OCI-LY7 (cell line): ENCODE measurements around the gene SPDYE1. TPM values are rescaled to one million over a fixed set of nuclear protein-coding genes. Genes with fewer than 3 reads are reported as not detected.
"Not testable (repeated sequence)": the region's sequence is repeated elsewhere in the genome, so short reads cannot be mapped to it uniquely, and the experiment has no call there.

Experiments used
- BruUV-seq: library from RNA; stranded (reverse); fragments of 400-500 nt; replicated peaks from 2 replicates; lab custom pipeline; 2021; lab: Mats Ljungman, UMichigan
- CTCF ChIA-PET: fragments of 300-600 bp; sonication (Branson Sonifier 250); formaldehyde crosslinking; loops from one replicate; lab custom pipeline; 2022; ENCODE audit warnings: antibody characterized with exemption; ENCODE audit not compliant: unreplicated experiment; lab: Charles Lee
- POLR2A ChIA-PET: fragments of 300-600 bp; sonication (Branson Sonifier 250); formaldehyde crosslinking; loops from one replicate; lab custom pipeline; 2022; ENCODE audit warnings: antibody characterized with exemption; lab: Charles Lee
- DNase-seq: peaks from one replicate; pipeline ENCODE4 v3.0.0-alpha.2; 2015; ENCODE audit warnings: low spot score
- H2AFZ ChIP-seq: fragments of 200-600 bp; sonication (generic), shearing (Covaris generic); 2 replicates; pipeline ENCODE4 v1.6.1; 2014; ENCODE audit warnings: mild to moderate bottlenecking, antibody characterized with exemption, low read length, moderate library complexity
- H3K27ac ChIP-seq: fragments of 200-600 bp; sonication (generic); 2 replicates; pipeline ENCODE4 v1.5.1; 2014; ENCODE audit warnings: mixed run types, low read depth, mild to moderate bottlenecking, moderate library complexity, low read length, inconsistent platforms; ENCODE audit not compliant: poor library complexity, severe bottlenecking
- H3K36me3 ChIP-seq: fragments of 200-600 bp; sonication (generic); 2 replicates; pipeline ENCODE4 v1.6.1; 2014; ENCODE audit warnings: mild to moderate bottlenecking, antibody characterized with exemption, low read length, moderate library complexity, mixed read lengths; ENCODE audit not compliant: insufficient read depth
- H3K4me1 ChIP-seq: fragments of 200-600 bp; sonication (generic); 2 replicates; pipeline ENCODE4 v1.5.1; 2014; ENCODE audit warnings: mild to moderate bottlenecking, low read length; ENCODE audit not compliant: insufficient read depth, poor library complexity, severe bottlenecking
- H3K4me2 ChIP-seq: fragments of 200-600 bp; sonication (generic); 2 replicates; pipeline ENCODE4 v1.6.1; 2014; ENCODE audit warnings: mild to moderate bottlenecking, low read length
- H3K4me3 ChIP-seq: fragments of 200-600 bp; sonication (generic); 2 replicates; pipeline ENCODE4 v1.5.1; 2014; ENCODE audit warnings: mild to moderate bottlenecking, low read depth, low read length; ENCODE audit not compliant: poor library complexity, severe bottlenecking
- H3K79me2 ChIP-seq: fragments of 200-600 bp; sonication (generic); 2 replicates; pipeline ENCODE4 v1.6.1; 2016; ENCODE audit warnings: low read depth, mild to moderate bottlenecking, low read length, moderate library complexity, mixed read lengths; ENCODE audit not compliant: insufficient read depth
- H3K9me2 ChIP-seq: fragments of 200-600 bp; sonication (generic); 2 replicates; pipeline ENCODE4 v1.6.1; 2016; ENCODE audit warnings: mild to moderate bottlenecking, low read length, mixed read lengths; ENCODE audit not compliant: insufficient read depth
- H3K9me3 ChIP-seq: fragments of 200-600 bp; sonication (generic); 2 replicates; pipeline ENCODE4 v1.6.1; 2014; ENCODE audit warnings: mild to moderate bottlenecking, mixed run types, low read length, mixed read lengths
- H4K20me1 ChIP-seq: fragments of 200-600 bp; sonication (generic); 2 replicates; pipeline ENCODE4 v1.6.1; 2014; ENCODE audit warnings: mild to moderate bottlenecking, antibody characterized with exemption, low read length, moderate library complexity, mixed read lengths; ENCODE audit not compliant: insufficient read depth
- EZH2phosphoT487 ChIP-seq: fragments of 200-600 bp; sonication (generic); IDR thresholded peaks from 2 replicates; pipeline ENCODE4 v1.6.1; 2018; ENCODE audit warnings: low read depth, borderline replicate concordance, mild to moderate bottlenecking, mixed run types, antibody characterized with exemption, low read length, moderate library complexity, mixed read lengths
- intact Hi-C: fragments of 100-400 bp; cut with micrococcal nuclease; formaldehyde crosslinking; loops from one replicate; pipeline ENCODE4 v1.10.0; 2022; ENCODE audit not compliant: unreplicated experiment
- total RNA-seq, 2 experiments: library from RNA; depleted of rRNA in 1 of 2; stranded (reverse); fragments of >200 nt in 1 of 2; shearing (Covaris generic) in 1 of 2; gene quantifications; 2 replicates each; pipeline ENCODE4 v1.2.3, GENCODE V29; 2014 to 2022
- TF ChIP-seq, protein P1 (sequence below): fragments of 200-600 bp; sonication (generic); conservative IDR thresholded peaks from 2 replicates; pipeline ENCODE4 v1.5.1; 2014; ENCODE audit warnings: mild to moderate bottlenecking, antibody characterized with exemption, low read length, moderate library complexity, mixed read lengths

Gene SPDYE1
- total RNA-seq, 2 experiments from 2014 or later, result not detected

DNA sequence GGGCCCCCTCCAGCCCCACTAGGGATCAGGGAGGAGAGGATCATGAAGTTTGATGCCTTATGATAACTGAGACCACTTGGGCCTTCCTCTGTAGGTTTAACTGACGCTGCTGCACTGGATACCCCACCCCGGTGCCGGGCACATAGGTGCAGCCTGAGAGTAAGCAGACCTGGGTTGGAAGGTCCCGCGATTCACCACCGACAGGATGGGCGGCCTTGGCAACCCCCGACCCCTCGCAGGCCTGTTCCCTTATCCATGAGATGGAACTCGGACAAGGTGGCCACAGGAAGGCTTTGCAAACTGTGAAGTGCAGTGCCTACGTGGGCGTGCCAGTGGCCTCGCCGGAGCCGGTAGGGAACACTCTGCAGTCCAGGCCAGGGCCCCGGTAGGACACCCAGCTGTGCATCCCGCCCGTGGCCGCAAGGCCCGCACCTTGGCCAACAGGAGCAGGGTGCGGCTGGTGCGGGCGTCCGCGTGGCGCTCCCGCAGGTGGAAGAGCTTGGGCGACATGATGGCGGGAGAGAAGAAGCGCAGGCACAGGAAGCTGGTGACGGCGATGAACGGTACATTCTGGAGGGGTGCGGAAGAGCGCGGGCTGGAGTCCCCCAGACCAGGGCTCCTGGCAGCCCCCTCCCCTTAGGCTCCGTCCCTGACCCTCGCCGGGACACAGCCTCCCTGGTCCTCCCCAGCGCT lies 42.2 kb downstream of the SPDYE1 start:
- H3K36me3 ChIP-seq, H4K20me1 ChIP-seq, H2AFZ ChIP-seq, H3K79me2 ChIP-seq, H3K9me3 ChIP-seq, POLR2A ChIA-PET, CTCF ChIA-PET, intact Hi-C loops, H3K9me2 ChIP-seq, BruUV-seq, DNase-seq: not testable (repeated sequence)
- H3K4me1 ChIP-seq, result peaks cover 14% of the 10 kb centered on the region
- peak overlapping the region; percentile 56 for H3K4me2 ChIP-seq
- peak overlapping the region; percentile 22 for H3K27ac ChIP-seq
- H3K4me3 ChIP-seq, result peak overlapping the region; percentile 49

GRCh38 chr7:44040493-44040891 lies 42.8 kb downstream of the SPDYE1 start:
- H4K20me1 ChIP-seq, H3K9me2 ChIP-seq, intact Hi-C loops, H3K36me3 ChIP-seq, H3K79me2 ChIP-seq, CTCF ChIA-PET, BruUV-seq, H3K9me3 ChIP-seq: not testable (repeated sequence)
- Histone ChIP-seq H3K27ac (peak overlapping the region; percentile 22), H3K4me1 (peaks cover 15% of the 10 kb centered on the region), H3K4me2 (peak overlapping the region; percentile 56), H2AFZ (peak overlapping the region; percentile 36), H3K4me3 (peak overlapping the region; percentile 47)
- DNase-seq, result peak; percentile 75
- TF ChIP-seq, protein P1, sequence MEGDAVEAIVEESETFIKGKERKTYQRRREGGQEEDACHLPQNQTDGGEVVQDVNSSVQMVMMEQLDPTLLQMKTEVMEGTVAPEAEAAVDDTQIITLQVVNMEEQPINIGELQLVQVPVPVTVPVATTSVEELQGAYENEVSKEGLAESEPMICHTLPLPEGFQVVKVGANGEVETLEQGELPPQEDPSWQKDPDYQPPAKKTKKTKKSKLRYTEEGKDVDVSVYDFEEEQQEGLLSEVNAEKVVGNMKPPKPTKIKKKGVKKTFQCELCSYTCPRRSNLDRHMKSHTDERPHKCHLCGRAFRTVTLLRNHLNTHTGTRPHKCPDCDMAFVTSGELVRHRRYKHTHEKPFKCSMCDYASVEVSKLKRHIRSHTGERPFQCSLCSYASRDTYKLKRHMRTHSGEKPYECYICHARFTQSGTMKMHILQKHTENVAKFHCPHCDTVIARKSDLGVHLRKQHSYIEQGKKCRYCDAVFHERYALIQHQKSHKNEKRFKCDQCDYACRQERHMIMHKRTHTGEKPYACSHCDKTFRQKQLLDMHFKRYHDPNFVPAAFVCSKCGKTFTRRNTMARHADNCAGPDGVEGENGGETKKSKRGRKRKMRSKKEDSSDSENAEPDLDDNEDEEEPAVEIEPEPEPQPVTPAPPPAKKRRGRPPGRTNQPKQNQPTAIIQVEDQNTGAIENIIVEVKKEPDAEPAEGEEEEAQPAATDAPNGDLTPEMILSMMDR, result peak; percentile 37
- POLR2A ChIA-PET, result interaction anchor here (0.6 kb wide), 1 partner anchor 106 kb away, joined by 3 read pairs; no protein-coding TSS in a partner anchor

- TF ChIP-seq EZH2phosphoT487, result no peak
- TF ChIP-seq, protein P1, result no peak
- Histone ChIP-seq H3K27ac (no peak overlapping the region), H3K36me3 (peaks cover 4% of the 10 kb centered on the region; the same call in 1 of the 2 replicates), H4K20me1 (peaks cover 12% of the 10 kb centered on the region; the same call in 1 of the 2 replicates), H3K79me2 (peaks cover 26% of the 10 kb centered on the region), H3K4me1 (peaks cover 32% of the 10 kb centered on the region), H3K4me3 (no peak overlapping the region), H2AFZ (no peak overlapping the region), H3K9me2 (no peaks in the 10 kb centered on the region), H3K4me2 (no peak overlapping the region), H3K9me3 (no peaks in the 10 kb centered on the region)
- no TSS peak for BruUV-seq
- ChIA-PET POLR2A (no interaction called here), CTCF (interaction anchor here (0.6 kb wide), 1 partner anchor 56 kb away, joined by 4 read pairs; no protein-coding TSS in a partner anchor)
- no peak for DNase-seq
- intact Hi-C loops, result no loop called here
These were observed 44.5 kb downstream of the SPDYE1 start for GRCh38 chr7:44042221-44042620.
